Gastrocnemius medialis (tissue), 4 donors: ENCODE results near the gene MTURN.

Source experiments
- CTCF ChIP-seq, 5 experiments: fragments of 450-650 bp in 3 of 5; fragments of 200-600 bp in 2 of 5; sonication (generic) in 2 of 5; IDR thresholded peaks in 4 of 5; conservative IDR thresholded peaks in 1 of 5; 1 replicate in 4 of 5; 2 replicates in 1 of 5; pipeline ENCODE4 v1.5.1; 2016 to 2019; ENCODE audit warnings: antibody characterized with exemption in 5 of 5, mild to moderate bottlenecking in 3 of 5, moderate library complexity in 3 of 5
- POLR2A ChIP-seq, 2 donors: fragments of 450-650 bp; IDR thresholded peaks; one replicate each; pipeline ENCODE4 v1.6.1; 2017; ENCODE audit warnings: antibody characterized with exemption in 2 of 2, mild to moderate bottlenecking in 2 of 2, moderate library complexity in 2 of 2

GRCh38 chr7:30199271-30199670 lies 64.5 kb downstream of the MTURN start:
- TF ChIP-seq POLR2A (IDR thresholded peaks at IDR 0.05) (no peak), CTCF (IDR thresholded peaks at IDR 0.05 in 4 of 5, conservative IDR thresholded peaks at IDR 0.05 in 1 of 5) (no peak)
